ENCODE data around the gene TNS1. TPM values are rescaled to one million over a fixed set of nuclear protein-coding genes. Genes with fewer than 3 reads are reported as not detected.

Gene TNS1
- total RNA-seq, 1 donor: 48.9 TPM

GRCh38 chr2:217929757-217930707 is 72.8 kb downstream of the TNS1 start:
- TF ChIP-seq, protein P1, sequence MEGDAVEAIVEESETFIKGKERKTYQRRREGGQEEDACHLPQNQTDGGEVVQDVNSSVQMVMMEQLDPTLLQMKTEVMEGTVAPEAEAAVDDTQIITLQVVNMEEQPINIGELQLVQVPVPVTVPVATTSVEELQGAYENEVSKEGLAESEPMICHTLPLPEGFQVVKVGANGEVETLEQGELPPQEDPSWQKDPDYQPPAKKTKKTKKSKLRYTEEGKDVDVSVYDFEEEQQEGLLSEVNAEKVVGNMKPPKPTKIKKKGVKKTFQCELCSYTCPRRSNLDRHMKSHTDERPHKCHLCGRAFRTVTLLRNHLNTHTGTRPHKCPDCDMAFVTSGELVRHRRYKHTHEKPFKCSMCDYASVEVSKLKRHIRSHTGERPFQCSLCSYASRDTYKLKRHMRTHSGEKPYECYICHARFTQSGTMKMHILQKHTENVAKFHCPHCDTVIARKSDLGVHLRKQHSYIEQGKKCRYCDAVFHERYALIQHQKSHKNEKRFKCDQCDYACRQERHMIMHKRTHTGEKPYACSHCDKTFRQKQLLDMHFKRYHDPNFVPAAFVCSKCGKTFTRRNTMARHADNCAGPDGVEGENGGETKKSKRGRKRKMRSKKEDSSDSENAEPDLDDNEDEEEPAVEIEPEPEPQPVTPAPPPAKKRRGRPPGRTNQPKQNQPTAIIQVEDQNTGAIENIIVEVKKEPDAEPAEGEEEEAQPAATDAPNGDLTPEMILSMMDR (IDR thresholded peaks at IDR 0.05; ENCODE audit: extremely low read depth, low read depth, low read length): no peak
- Histone ChIP-seq H3K4me1 (ENCODE audit: insufficient read depth, low read length) (peaks cover 53% of the 10 kb centered on the region), H3K27me3 (ENCODE audit: insufficient read depth, low read length) (no peaks in the 10 kb centered on the region), H3K4me2 (ENCODE audit: insufficient read depth, low read length) (no peak overlapping the region), H2AFZ (ENCODE audit: low read length) (no peak overlapping the region), H4K20me1 (ENCODE audit: insufficient read depth, low read length) (peaks cover 3% of the 10 kb centered on the region), H3K4me3 (ENCODE audit: insufficient read depth, low read length) (no peak overlapping the region), H3K27ac (ENCODE audit: low read depth, low read length) (peak overlapping the region; percentile 24), H3K9me3 (ENCODE audit: low read depth, low read length) (no peaks in the 10 kb centered on the region), H3K36me3 (ENCODE audit: insufficient read depth, low read length) (peaks cover 5% of the 10 kb centered on the region), H3K79me2 (ENCODE audit: insufficient read depth, low read length) (peaks cover 89% of the 10 kb centered on the region)
- peak; percentile 91 for DNase-seq (ENCODE audit: insufficient read length, low spot score, missing footprints)

DNA sequence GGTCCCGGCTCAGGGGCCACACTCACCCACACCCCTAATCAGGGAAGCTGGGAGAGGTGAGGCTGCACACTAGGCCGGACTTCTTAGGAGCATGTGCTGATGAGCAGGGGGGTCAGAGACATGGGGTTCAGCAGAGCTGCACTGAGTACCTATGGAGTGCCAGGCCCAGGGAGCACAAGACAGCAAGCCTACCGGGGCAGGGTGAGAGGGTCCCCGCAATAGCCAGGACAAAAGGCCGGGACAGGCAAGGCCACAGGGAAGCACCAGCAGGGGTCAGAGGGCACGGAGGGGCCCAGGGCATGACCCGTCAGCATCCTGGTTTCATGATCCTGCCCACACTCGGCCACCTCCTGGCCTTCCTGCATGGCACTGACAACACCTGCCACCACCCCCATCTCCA is 73.5 kb downstream of the TNS1 start:
- Histone ChIP-seq H3K79me2 (ENCODE audit: insufficient read depth, low read length) (peaks cover 96% of the 10 kb centered on the region), H3K4me1 (ENCODE audit: insufficient read depth, low read length) (peaks cover 46% of the 10 kb centered on the region), H2AFZ (ENCODE audit: low read length) (no peak overlapping the region), H3K9me3 (ENCODE audit: low read depth, low read length) (no peaks in the 10 kb centered on the region), H3K4me3 (ENCODE audit: insufficient read depth, low read length) (no peak overlapping the region), H3K4me2 (ENCODE audit: insufficient read depth, low read length) (no peak overlapping the region), H3K27ac (ENCODE audit: low read depth, low read length) (no peak overlapping the region), H3K36me3 (ENCODE audit: insufficient read depth, low read length) (peaks cover 5% of the 10 kb centered on the region), H3K27me3 (ENCODE audit: insufficient read depth, low read length) (no peaks in the 10 kb centered on the region), H4K20me1 (ENCODE audit: insufficient read depth, low read length) (peaks cover 3% of the 10 kb centered on the region)
- TF ChIP-seq, protein P1 (IDR thresholded peaks at IDR 0.05; ENCODE audit: extremely low read depth, low read depth, low read length): no peak
- peak; percentile 31 for DNase-seq (ENCODE audit: insufficient read length, low spot score, missing footprints)

DNA sequence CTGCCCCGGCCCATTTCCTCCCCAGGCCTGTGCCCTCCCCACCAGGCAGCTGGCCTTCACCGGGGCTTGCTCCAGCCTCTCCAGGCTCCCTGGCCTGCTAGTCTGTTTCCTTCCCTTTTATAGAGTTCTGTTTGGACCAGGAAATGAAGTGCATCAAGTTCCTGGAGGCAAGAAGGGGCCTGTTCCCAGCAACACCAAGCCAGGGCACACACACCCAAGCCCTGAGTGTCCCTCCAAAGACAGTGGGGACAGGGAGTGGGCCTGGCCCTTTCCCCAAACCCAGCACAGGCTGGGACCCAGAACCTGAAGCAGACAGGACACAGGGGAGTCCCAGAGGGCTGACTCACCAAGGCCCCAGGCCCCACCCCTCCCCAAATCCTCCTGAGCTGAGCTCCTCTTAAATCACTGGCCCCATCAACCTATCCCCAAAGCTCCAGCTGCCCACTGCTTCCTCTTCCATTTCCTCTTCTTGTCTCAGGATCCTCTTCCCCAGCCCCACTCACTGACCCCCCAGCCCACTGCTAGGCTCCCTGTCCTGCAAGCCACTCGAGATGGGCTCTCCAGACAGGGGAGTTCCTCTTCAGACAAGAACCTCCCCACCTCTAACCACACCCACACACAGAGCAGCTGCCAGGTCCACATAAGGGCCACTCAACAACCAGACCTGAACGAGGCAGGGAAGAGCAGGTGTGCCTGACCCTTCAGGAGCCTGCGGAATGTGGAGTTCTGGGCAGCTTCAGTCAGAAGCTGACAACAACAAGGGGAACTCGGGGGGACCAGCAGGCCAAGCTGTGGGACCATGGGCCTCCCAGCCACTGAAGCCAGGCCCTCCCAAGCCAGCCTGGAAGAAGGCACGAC is 74.2 kb downstream of the TNS1 start:
- Histone ChIP-seq H3K27me3 (ENCODE audit: insufficient read depth, low read length) (no peaks in the 10 kb centered on the region), H3K4me2 (ENCODE audit: insufficient read depth, low read length) (no peak overlapping the region), H3K9me3 (ENCODE audit: low read depth, low read length) (no peaks in the 10 kb centered on the region), H3K4me1 (ENCODE audit: insufficient read depth, low read length) (peaks cover 40% of the 10 kb centered on the region), H3K79me2 (ENCODE audit: insufficient read depth, low read length) (peaks cover 97% of the 10 kb centered on the region), H4K20me1 (ENCODE audit: insufficient read depth, low read length) (peaks cover 3% of the 10 kb centered on the region), H3K36me3 (ENCODE audit: insufficient read depth, low read length) (peaks cover 5% of the 10 kb centered on the region), H3K27ac (ENCODE audit: low read depth, low read length) (peak overlapping the region; percentile 28), H3K4me3 (ENCODE audit: insufficient read depth, low read length) (no peak overlapping the region), H2AFZ (ENCODE audit: low read length) (no peak overlapping the region)
- TF ChIP-seq, protein P1 (IDR thresholded peaks at IDR 0.05; ENCODE audit: extremely low read depth, low read depth, low read length): no peak
- DNase-seq (ENCODE audit: insufficient read length, low spot score, missing footprints): peak; percentile 75
